ENCODE results near the gene CDH1.
"Not testable (repeated sequence)": the region's sequence is repeated elsewhere in the genome, so short reads cannot be mapped to it uniquely, and the experiment has no call there.

Gene CDH1

GRCh38 chr16:68737046-68737729 lies at the start of gene CDH1:
Gene CDH1, plus strand, starts transcription at chr16:68737292. Its CDS starts 124 bp downstream, at chr16:68737416.
- peak; percentile 5 for DNase-seq (ENCODE audit: low spot score)

- no peak for DNase-seq (ENCODE audit: low spot score)
Observed at GRCh38 chr16:68689921-68690320, 47.2 kb upstream of the CDH1 start.

GRCh38 chr16:68695575-68695974 lies 41.5 kb upstream of the CDH1 start:
- no peak for DNase-seq (ENCODE audit: low spot score)

GRCh38 chr16:68696514-68696913 lies 40.6 kb upstream of the CDH1 start:
- no peak for DNase-seq (ENCODE audit: low spot score)

- DNase-seq (ENCODE audit: low spot score), result no peak
Observed at GRCh38 chr16:68698091-68698490, 39.0 kb upstream of the CDH1 start.

GRCh38 chr16:68700120-68700519 lies 37.0 kb upstream of the CDH1 start:
- DNase-seq (ENCODE audit: low spot score), result no peak

- no peak for DNase-seq (ENCODE audit: low spot score)
Observed at GRCh38 chr16:68700831-68701230, 36.3 kb upstream of the CDH1 start.

GRCh38 chr16:68704232-68704867 lies 32.7 kb upstream of the CDH1 start:
- DNase-seq (ENCODE audit: low spot score), result peak; percentile 21

GRCh38 chr16:68707340-68708152 lies 29.5 kb upstream of the CDH1 start:
- DNase-seq (ENCODE audit: low spot score), result no peak

GRCh38 chr16:68710211-68710610 lies 26.9 kb upstream of the CDH1 start:
- DNase-seq (ENCODE audit: low spot score), result no peak

GRCh38 chr16:68711421-68712139 lies 25.5 kb upstream of the CDH1 start:
- no peak for DNase-seq (ENCODE audit: low spot score)

GRCh38 chr16:68713361-68713760 lies 23.7 kb upstream of the CDH1 start:
- no peak for DNase-seq (ENCODE audit: low spot score)

GRCh38 chr16:68715471-68715870 lies 21.6 kb upstream of the CDH1 start:
- no peak for DNase-seq (ENCODE audit: low spot score)

GRCh38 chr16:68716516-68716915 lies 20.6 kb upstream of the CDH1 start:
- not testable (repeated sequence) for DNase-seq (ENCODE audit: low spot score)

- no peak for DNase-seq (ENCODE audit: low spot score)
Observed at GRCh38 chr16:68717684-68718083, 19.4 kb upstream of the CDH1 start.

- no peak for DNase-seq (ENCODE audit: low spot score)
Observed at GRCh38 chr16:68718590-68718989, 18.5 kb upstream of the CDH1 start.

- no peak for DNase-seq (ENCODE audit: low spot score)
Observed at GRCh38 chr16:68719993-68720489, 17.1 kb upstream of the CDH1 start.

GRCh38 chr16:68722119-68723024 lies 14.7 kb upstream of the CDH1 start:
- no peak for DNase-seq (ENCODE audit: low spot score)

GRCh38 chr16:68724797-68725196 lies 12.3 kb upstream of the CDH1 start:
- no peak for DNase-seq (ENCODE audit: low spot score)

GRCh38 chr16:68728523-68728922 lies 8.6 kb upstream of the CDH1 start:
- no peak for DNase-seq (ENCODE audit: low spot score)

GRCh38 chr16:68731637-68732036 lies 5.5 kb upstream of the CDH1 start:
- DNase-seq (ENCODE audit: low spot score), result no peak
